Ovary (tissue), 3 donors: Measurements from ENCODE around the gene OGA.

Experiments
- CTCF ChIP-seq, 3 donors: fragments of 450-650 bp in 2 of 3; fragments of 200-600 bp in 1 of 3; IDR thresholded peaks; one replicate each; pipeline versions ENCODE4 v1.5.1 to v1.8.0; 2016 to 2022; ENCODE audit warnings: antibody characterized with exemption in 3 of 3, mild to moderate bottlenecking in 1 of 3
- EP300 ChIP-seq: sonication (generic); formaldehyde crosslinking; IDR thresholded peaks from one replicate; pipeline ENCODE4 v1.6.1; 2017; ENCODE audit warnings: antibody characterized with exemption
- POLR2A ChIP-seq: fragments of 450-650 bp; IDR thresholded peaks from one replicate; pipeline ENCODE4 v1.6.1; 2017; ENCODE audit warnings: antibody characterized with exemption, mild to moderate bottlenecking, moderate library complexity
- donor health status: DM: no; HTN: no; CAD: no.

GRCh38 chr10:101767966-101768790 lies 50.1 kb downstream of the OGA start:
- TF ChIP-seq POLR2A: no peak
- no peak for TF ChIP-seq CTCF (IDR thresholded peaks at IDR 0.05)
- no peak for TF ChIP-seq EP300
